ENCODE measurements around the gene KCNQ1.
A peak's percentile ranks its signal among the peaks of the same experiment; 100 is the strongest.
"Not testable (repeated sequence)": the region's sequence is repeated elsewhere in the genome, so short reads cannot be mapped to it uniquely, and the experiment has no call there.

KCNQ1 gene

GRCh38 chr11:2477936-2478335, 33.1 kb downstream of the KCNQ1 start:
- DNase-seq, result no peak

DNA sequence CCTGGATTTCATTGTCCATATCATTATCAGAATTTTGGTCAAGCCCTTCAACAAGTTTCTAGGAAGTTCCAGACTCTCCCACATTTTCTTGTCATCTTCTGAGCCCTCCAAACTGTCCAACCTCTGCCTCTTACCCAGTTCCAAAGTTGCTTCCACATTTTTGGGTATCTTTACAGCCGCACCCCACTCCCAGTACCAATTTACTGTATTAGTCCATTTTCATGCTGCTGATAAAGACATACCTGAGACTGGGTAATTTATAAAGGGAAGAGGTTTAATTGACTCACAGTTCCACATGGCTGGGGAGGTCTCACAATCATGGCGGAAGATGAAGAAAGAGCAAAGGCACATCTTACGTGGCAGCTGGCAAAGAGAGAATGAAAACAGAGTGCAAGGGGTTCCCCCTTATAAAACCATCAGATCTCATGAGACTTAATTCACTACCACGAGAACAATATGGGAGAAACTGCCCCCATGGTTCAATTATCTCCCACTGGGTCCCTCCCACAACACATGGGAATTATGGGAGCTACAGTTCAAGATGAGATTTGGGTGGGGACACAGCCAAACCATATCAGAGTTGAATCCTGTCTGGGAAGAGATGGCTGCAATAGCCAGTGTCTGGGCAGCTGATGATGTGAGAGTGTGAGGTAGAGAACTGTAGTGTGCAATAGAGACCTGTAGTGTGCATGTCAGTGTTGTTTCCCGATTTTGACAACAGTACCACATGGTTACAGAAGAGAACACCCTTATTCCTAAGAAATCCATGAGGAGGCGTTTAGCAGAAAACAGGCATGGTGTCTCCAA, 35.5 kb downstream of the KCNQ1 start:
- not testable (repeated sequence) for DNase-seq

DNA sequence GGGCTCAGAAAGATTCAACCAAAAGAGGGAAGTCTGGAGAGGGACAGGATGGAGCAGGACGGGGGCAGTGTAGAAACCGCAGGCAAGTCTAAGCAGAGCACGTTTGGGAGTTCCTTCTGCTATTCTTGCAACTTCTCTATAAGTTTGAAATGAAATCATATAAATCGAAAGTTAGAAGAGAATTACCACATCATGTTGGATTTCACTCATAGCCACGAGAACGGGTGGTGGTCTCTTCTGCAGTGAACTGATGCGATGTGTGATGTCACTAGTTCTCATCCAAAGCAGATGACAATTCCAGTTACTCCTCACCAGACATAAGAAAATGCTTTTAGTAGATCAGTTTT, 36.0 kb downstream of the KCNQ1 start:
- DNase-seq, result no peak

- no peak for DNase-seq
These were observed 36.4 kb downstream of the KCNQ1 start for GRCh38 chr11:2481253-2481652.

- no peak for DNase-seq
These were observed 37.4 kb downstream of the KCNQ1 start for GRCh38 chr11:2482204-2482603.

DNA sequence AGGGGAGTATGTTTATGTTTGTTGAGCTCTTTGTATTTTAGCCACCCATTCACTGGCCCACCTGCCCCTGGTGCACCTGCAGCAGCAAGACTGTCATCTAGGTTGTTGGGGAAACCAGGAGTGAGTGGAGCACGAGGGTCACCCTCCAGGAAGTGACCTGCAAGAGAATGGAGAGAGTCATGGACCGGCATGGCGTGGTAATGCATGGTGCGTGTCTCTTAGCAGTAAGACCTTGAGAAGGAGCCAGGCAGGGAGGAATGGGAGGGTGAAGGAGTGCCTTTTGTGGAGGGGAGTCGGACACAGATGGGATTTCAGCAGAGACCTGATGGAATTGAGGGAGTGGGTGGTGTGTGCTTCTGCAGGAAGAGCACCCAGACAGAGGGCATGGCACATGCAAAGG, 37.9 kb downstream of the KCNQ1 start:
- DNase-seq, result no peak

DNA sequence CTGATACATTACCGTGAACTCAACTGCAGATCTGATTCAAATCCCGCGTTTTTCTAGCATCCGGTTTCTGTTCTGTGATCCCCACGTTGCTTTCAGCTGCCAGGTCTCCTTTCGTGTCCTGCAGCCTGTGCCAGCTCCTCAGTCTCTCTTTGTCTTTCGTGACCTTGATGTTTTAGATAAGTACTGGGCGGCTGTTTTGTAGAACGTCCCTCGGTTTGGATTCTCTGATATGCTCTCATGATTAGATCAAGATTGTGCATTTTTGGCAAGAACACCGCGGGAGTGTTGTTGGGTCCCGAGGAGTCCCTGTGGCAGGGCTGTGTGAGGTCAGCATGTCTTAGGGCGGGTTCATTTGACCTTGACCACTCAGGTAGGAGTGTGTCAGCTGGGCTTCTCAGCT, 38.6 kb downstream of the KCNQ1 start:
- no peak for DNase-seq

- DNase-seq, result no peak
These were observed 39.8 kb downstream of the KCNQ1 start for GRCh38 chr11:2484576-2485125.

GRCh38 chr11:2488004-2488403, 43.2 kb downstream of the KCNQ1 start:
- DNase-seq, result no peak

- no peak for DNase-seq
These were observed 44.3 kb downstream of the KCNQ1 start for GRCh38 chr11:2489083-2489482.

DNA sequence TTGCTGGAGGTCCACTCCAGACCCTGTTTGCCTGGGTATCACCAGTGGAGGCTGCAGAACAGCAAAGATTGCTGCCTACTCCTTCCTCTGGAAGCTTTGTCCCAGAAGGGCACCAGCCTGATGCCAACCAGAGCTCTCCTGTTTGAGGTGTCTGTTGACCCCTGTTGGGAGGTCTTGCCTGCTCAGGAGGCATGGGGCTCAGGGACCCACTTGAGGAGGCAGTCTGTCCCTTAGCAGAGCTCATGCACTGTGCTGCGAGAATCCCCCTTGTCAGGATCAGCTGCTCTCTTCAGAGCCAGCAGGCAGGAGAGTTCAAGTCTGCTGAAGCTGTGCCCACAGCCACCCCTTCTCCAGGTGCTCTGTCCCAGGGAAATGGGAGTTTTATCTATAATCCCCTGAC, 53.1 kb downstream of the KCNQ1 start:
- DNase-seq, result not testable (repeated sequence)

GRCh38 chr11:2498750-2499149, 53.9 kb downstream of the KCNQ1 start:
- no peak for DNase-seq

DNA sequence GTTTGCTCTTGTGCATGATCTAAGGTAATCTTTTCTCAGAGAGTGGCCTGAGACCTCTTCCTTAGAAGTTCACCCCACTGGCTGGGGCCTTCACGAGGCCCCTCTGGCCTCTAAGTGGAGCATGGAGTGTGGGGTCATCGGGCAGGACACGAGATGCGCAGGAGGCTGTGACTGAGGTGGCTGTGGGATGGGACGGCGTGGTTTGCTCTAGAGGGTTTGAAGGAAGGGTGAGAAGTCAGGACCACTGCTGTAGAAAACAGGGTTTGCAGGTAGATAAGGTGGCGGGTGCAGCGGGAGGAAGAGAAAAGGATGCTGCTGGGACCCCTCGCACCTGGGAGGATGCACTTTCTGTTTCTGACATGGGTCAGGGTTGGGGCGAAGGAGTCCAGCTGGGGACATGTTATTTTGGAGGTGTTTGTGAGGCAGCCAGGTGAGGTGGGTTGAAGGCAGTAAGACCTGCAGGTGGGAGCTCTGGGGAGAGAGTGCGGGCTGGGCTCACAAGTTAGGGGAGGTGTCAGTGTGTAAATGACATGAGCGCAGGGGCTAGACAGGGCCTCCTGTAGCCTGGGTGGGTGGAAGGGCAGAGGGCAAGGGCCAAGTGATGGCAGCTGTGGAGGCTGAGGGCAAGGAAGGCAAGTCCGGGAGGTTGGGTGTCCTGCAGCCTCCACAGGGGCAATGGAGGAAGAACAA, 62.5 kb downstream of the KCNQ1 start:
- DNase-seq, result peak; percentile 24

DNA sequence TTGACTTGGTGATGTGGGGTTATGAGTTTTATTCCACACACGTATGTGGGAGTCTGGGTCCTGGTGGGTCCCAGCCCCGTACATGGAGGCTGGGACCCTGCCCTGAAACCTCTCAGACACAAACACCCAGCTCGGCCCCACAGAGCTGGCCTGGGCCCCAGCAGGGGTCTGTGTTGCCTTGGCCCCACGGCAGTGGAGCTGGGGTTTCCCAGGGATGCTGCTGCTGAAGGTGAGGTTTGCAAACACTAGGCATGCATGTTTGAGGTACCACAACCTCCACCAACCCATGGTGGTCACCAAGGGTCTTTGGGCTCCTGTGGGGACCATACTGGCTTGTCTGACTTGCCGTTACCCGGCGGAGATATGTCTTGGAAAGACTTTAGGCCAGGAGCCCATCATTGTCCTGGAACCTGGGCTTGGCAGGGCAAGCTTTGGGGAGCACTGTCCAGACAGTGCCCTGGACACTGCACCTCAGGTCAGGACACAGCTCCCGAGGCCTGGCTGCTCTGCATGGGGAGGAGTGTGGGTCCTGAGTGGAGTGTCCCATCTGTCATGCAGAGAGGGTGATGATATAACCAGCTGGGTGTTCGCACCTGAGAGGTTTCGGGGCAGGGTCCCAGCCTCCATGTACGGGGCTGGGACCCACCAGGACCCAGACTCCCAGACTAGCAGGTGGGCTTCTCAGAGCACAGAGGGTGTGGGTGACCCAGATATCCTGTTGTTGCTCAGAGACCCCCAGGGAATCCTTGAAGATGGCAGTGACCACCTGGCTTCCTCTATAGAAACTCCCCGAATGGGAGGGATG, 63.3 kb downstream of the KCNQ1 start:
- DNase-seq, result peak; percentile 30

- DNase-seq, result peak; percentile 4
These were observed 64.0 kb downstream of the KCNQ1 start for GRCh38 chr11:2508793-2509192.

DNA sequence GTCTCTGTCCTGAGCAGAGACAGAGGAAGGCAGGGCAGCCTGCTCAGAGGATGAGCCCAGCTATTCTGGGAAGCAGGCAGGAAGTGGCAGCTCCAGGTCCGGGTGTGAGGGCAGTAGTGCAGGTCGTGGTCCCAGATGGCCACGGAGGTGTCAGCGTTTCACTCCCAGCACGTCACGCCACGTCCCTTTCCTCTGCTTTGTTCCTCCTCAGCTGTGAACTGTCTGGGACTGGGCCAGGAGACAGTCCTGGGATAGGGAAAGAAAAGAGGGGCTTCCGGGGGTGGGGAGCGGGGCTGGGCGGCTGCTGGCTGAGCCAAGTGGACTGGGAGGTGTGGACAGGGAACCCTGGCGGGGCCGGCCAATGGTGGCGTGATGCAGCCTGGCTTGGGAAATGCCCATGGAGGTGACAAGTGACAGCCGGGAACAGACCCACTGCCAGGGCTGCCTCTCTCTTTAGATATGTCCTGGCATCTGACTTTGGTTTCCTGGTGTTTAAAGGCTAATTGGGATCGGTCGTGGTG, 64.7 kb downstream of the KCNQ1 start:
- peak; percentile 41 for DNase-seq

DNA sequence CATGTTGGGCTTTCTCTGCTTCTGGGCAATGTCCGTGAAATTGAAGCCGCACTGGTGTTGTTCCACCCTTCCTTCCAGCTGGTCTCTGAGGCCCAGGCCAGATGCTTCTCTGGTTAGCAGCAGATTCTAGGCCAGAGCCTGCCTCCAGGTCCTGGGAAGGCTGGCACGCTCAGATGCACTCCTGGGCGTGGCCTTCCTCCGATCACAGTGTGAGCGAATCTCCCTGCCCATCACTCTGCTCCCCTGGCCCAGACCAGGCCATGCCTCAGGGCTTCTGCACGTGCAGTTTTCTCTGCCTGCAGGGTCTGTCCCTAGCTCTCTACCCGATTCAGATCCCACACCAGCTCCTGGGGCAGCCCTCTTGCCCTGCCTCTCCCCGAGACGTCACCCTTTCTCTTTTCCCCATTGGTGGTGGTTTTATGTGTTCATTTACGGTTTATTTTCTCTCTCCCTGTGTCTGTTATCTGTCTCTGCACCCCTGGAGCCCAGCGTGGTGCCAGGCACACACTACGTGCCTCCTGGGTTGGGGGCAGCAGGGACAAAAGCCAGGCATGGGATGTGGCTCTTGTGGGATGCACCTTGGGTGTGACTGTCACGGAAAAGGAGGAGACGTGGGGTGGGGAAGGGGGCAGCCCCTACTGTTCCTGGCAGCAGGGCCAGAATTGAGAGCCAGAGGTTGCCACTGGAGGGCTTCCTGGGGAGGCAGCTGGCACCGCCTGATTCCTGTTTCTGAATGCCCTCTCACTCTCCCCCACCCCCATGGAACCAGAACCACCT, 66.0 kb downstream of the KCNQ1 start:
- DNase-seq, result peak; percentile 41

- peak; percentile 26 for DNase-seq
These were observed 66.9 kb downstream of the KCNQ1 start for GRCh38 chr11:2511421-2512369.

DNA sequence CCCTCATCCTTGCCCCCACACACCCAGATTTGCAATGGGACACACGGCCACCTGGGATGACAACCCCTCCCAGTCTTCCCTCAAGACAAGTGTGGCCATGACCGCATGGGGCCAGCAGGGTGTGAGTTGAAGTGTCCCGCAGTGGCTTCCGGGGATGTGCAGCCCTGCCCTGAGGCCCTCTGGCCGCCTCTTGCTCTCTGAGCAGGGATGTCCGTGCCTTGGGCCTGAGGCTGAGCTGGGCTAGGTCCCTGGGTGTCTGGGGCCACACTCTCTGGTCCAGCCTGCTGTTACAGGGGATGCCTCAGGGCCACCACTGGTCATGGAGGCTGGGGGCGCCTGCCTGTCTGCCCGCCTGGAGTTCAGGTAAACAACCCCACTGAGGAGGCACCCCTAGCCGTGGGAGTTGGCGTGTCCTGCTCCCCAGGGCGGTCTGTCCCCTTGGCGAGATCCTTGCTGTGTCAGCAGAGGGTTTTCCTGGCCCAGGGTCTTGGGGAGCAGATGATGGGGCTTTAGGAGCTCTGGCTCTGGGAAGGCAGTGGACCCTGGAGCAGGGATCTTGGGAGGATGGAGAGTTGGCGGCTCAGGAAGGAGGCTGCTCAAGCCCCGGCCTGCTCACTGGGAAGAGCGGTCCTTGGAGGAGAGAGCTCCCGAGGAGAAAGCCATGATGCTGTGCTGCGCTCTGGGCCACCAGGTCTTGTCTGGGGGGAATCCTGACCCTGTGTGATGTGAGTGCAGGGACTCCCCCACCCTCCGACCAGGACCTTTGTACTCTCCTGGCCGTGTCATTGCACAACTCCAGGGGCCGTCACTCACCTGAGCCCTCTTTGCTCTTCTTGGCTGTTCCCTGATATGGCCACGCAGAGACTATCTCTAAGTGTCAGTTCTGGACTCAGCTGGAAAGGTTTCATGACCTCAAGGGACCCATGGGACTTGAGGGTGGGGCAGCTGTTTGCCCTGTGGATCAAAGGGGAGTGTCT, 67.9 kb downstream of the KCNQ1 start:
- DNase-seq, result peak; percentile 27

DNA sequence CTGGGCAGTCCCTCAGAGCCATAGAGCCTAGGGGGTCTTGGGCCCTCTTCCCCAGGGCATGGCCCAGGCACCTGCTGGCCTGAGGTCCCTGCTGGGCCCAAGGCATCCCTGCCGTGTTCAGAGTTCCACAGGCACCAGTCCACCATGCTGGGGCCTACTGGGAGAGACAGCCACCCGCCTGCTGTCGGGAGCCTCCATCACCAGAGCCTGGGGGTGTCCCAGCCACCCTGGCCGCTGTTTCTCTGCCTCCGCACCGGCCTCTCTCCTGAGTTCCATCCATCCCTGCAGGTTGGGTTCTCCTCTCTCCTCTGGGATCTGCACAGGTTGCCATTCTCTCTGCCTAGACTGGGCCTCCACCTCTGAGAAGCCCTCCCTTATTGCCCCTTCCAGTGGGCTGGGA, 68.6 kb downstream of the KCNQ1 start:
- DNase-seq, result peak; percentile 6

All from left hindlimb (tissue), 1 donor.